ENCODE measurements around the gene CDK14. TPM values are rescaled to one million over a fixed set of nuclear protein-coding genes. Genes with fewer than 3 reads are reported as not detected.

Gene CDK14
- total and polyA plus RNA-seq, 2 of the 8 experiments (the other 6 are each of a cell fraction or from before 2014, with no cell fraction given): 5.5 to 47.3 TPM

- TF ChIP-seq KDM1A (IDR thresholded peaks at IDR 0.05; ENCODE audit: borderline replicate concordance, low read length): no peak
- TF ChIP-seq BCL11A (IDR thresholded peaks at IDR 0.05; ENCODE audit: low read depth in 2 of 2, low read length in 2 of 2): no peak
Observed at GRCh38 chr7:90648834-90649233, 52.7 kb downstream of the CDK14 start (continued).
